ENCODE results near the gene TUT1.
"Not testable (repeated sequence)": the region's sequence is repeated elsewhere in the genome, so short reads cannot be mapped to it uniquely, and the experiment has no call there.

Gene TUT1

DNA sequence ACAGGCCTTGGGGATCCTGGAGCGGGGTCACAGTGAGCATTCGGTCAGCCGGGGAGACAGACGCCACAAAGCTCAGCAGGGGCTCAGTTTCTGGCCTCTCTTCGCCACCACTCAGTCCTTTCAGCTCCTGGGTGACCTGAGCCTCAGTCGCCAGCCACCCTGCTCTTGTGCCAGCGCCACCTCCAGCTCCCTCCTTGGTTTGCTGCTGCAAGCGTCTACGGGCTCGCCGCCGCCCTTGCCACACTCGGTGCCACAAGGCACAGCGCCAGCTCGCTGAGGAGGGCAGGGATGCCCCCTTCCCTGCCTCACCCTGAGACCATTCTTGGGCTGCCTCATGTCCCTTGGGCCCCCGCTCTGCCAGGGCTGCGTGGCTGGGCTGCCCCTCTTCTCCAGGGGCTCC, 16.2 kb downstream of the TUT1 start:
- DNase-seq, result no peak

- DNase-seq, result no peak
Measured at GRCh38 chr11:62574363-62575071, 16.8 kb downstream of the TUT1 start.

GRCh38 chr11:62573592-62574362, 17.5 kb downstream of the TUT1 start, which contains the start of gene EEF1G:
EEF1G (minus strand) TSS chr11:62573891; CDS start chr11:62573842, 49 bp downstream.
- DNase-seq, result peak; percentile 99

DNA sequence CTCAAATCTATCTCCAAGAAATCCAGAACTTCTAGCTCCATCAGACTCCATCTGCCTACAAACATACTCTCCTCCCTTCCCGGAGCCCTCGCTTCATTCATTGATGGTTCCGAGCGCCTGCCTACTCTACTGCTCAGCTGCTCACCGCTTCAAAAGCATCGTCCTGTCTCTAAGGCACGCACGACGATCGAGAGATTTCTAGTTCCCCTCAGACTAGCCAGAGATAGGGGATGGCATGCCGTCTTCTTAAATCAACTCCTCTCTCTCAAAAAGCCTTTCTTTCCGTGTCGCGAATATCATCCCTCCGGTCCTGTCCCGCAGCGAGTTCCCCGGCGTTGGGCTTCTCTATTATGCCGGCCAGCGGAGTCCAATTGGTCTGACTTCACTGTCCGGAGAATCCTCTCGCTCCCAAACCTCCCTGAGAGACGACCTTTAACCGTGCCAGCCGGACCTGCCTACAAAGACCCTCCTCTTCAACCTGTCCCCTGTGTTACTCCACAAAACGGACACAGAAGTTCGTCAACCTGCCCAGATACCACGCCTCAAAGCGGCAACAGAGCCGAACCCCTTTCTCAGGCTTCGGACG, 18.2 kb downstream of the TUT1 start:
- DNase-seq, result peak; percentile 27 to 37

DNA sequence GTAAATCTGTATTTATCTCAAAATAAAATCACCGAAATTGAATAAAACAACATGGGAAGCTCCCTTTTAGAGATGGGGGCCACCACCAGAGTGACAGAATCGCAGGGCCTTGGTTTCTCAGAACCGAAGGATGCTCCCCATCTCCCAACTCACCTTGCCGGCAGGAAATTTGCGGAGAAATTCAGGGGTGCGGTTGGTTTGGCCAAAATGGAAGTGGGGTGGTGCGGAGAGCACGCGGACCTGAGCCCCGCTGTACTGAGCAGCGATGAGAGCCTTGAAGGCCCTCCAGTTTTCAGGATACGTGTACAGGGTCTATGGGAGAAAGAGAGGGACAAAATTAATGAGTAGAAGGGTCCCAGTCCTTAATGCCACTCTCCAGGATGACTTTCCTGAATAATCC, 18.9 kb downstream of the TUT1 start:
- DNase-seq, result no peak

DNA sequence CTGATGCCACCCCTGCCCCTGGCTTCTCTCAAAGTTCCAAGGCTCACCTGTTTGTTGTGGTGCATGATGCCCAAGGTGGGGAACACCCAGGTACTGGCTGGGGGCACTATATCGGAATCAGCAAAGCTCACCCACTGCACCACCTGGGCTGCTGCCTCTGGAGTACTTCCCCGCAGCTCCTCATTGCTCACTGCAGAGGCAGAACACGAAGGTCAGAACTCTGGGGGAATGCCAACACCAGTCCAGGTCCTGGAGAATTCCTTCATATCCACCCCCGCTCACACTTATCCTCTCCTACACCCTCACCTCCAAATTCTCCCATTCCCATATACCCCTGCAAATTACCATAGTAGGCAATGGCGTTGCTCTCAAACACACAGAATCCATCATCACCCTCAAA, 19.8 kb downstream of the TUT1 start:
- DNase-seq, result not testable (repeated sequence)

GRCh38 chr11:62570903-62571302, 20.4 kb downstream of the TUT1 start:
- DNase-seq, result not testable (repeated sequence)

- no peak for DNase-seq
Measured at GRCh38 chr11:62569611-62570010, 21.7 kb downstream of the TUT1 start.

- no peak for DNase-seq
Measured at GRCh38 chr11:62567018-62567633, 24.2 kb downstream of the TUT1 start.

- DNase-seq, result no peak
Measured at GRCh38 chr11:62566247-62566646, 25.1 kb downstream of the TUT1 start.

- DNase-seq, result no peak
Measured at GRCh38 chr11:62565100-62565802, 26.1 kb downstream of the TUT1 start.

DNA sequence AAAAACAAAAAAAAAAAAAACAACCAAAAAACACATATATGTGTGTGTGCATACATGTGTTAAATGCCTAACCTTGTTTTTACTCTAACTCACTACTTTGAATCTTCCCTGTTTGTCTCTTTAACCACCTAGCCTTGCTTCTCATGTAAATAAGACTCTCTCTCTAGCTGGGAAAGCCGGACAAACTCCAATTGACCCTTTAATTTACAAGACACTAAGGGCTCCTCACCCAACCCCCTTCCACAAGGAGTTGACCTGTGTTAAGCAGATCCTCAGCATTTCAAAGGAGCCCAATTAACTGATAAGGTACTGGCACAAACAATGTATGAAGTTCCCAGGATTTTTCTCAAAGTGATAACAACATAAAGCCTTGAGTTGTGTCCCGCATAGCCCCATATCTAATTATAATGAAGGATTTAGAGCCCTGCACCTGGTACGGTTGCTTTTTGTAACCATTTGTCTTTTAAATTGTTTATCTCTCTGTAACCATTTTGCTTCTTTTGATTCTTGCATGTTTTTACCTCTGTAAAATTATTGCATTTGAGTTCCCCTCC, 29.6 kb downstream of the TUT1 start:
- not testable (repeated sequence) for DNase-seq

GRCh38 chr11:62560566-62561103, 30.7 kb downstream of the TUT1 start:
- DNase-seq, result peak; percentile 84

DNA sequence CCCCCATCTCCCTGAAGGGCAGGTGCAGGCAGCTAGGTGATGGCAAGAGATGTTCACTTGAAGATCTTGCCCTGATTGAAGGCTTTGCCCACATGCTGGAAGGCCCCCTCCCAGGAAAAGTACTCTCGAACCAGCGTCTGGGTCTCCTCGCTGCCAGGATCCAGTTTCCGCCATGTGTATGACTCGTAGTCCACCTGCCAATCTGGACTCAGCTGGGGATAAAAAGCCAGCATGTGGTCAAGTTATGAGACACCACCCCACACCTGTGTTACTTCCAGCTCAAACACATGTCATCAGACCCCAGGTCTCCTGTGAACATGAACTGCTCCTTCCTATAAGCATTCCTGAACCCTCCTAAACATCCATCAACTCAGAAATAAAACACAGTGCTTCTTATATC, 31.7 kb downstream of the TUT1 start:
- DNase-seq, result not testable (repeated sequence)

GRCh38 chr11:62559204-62559603, 32.1 kb downstream of the TUT1 start:
- DNase-seq, result no peak

DNA sequence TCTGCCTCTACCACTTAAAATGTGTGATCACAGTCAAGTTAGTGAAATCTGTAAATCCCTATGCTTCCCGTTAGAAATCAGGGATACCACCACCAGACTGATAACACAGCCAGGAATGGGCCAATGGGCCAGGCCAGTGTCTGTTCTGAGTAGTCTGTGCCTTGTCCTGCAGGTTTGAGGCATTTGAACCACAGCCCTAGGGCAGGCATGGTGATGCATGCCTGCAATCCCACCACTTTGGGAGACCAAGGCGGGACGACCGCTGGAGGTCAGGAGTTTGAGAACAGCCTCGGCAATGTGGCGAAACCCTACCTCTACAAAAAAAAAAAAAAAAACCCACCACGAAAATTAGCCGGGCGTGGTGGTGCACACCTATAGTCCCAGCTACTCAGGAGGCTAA, 32.7 kb downstream of the TUT1 start:
- DNase-seq, result no peak

DNA sequence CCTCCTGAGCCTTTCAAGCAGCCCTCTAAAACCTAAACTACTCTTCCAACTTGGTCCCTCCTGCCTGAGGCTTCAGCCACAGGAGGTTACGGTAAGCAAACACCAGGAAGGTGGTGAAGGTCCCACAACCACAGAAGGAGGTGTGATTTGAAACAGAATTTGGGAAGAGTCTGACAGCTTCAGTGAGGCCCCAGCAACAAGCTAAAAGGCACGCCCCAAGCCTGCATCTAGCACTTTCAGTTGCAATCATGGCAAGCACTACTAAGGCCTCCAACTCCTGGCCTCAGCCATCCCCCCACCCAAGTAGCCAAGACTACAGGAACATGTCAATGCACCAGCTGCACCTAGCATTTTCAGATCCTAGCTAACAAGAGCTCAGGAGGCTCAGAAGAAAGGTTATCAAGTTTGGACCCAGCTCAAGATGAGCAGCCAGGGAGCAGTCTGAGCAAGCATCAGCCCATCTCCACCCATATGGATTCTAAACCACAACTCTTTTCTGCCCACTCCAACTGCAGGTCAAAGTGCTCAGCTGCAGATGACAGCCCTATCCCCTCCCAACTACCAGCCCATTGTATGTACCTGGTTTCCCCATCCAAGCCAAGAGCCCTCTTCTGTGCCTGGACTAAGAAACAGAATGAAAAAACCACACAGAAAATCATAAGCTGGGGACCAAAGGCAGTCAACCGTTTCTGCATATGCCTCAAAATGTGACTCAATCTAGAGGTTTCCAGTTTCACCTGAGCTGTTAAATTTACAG, 34.3 kb downstream of the TUT1 start:
- DNase-seq, result peak in 1 of 2 donors; percentile 65

- DNase-seq, result peak; percentile 88 to 89
Measured at GRCh38 chr11:62556108-62556874, 35.0 kb downstream of the TUT1 start.

- DNase-seq, result peak; percentile 89 to 92
Measured at GRCh38 chr11:62555464-62556107, 35.7 kb downstream of the TUT1 start.

Measured in CD4-positive, alpha-beta T cell treated with Interleukin-1 beta for 1 hour (primary cell).